Body of pancreas (tissue), 4 donors: Measurements from ENCODE around the gene SMIM35.

Experiments
- POLR2A ChIP-seq, 3 donors: fragments of 450-650 bp; IDR thresholded peaks; one replicate each; pipeline ENCODE4 v1.6.1; 2016; ENCODE audit warnings: antibody characterized with exemption in 3 of 3, mild to moderate bottlenecking in 2 of 3
- TF ChIP-seq, protein P1 (sequence below), 7 experiments: fragments of 450-650 bp in 4 of 7; fragments of 200-600 bp in 3 of 7; sonication (generic) in 3 of 7; IDR thresholded peaks; one replicate each; pipeline ENCODE4 v1.5.1; 2016 to 2019; ENCODE audit warnings: antibody characterized with exemption in 7 of 7

DNA sequence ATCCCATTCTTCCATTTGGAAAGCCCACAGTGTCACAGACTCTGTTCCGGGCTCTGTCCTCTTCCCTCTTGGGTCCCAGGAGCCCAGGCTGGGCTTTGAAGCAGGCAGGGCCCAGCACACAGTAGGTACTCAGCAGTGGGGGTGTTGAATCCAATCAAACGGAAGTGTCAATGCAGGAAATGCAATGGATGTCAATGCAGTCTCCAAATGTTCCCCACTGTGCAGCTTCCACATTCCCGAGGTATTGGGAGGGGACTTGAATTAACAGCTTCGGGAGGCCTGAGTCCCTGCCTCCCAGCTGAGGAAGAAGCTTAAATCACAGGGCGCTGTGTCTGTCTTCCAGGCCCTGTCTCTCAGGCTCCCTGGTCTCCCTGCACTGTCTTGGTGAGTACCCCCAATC lies 21.8 kb upstream of the SMIM35 start:
- TF ChIP-seq, protein P1, sequence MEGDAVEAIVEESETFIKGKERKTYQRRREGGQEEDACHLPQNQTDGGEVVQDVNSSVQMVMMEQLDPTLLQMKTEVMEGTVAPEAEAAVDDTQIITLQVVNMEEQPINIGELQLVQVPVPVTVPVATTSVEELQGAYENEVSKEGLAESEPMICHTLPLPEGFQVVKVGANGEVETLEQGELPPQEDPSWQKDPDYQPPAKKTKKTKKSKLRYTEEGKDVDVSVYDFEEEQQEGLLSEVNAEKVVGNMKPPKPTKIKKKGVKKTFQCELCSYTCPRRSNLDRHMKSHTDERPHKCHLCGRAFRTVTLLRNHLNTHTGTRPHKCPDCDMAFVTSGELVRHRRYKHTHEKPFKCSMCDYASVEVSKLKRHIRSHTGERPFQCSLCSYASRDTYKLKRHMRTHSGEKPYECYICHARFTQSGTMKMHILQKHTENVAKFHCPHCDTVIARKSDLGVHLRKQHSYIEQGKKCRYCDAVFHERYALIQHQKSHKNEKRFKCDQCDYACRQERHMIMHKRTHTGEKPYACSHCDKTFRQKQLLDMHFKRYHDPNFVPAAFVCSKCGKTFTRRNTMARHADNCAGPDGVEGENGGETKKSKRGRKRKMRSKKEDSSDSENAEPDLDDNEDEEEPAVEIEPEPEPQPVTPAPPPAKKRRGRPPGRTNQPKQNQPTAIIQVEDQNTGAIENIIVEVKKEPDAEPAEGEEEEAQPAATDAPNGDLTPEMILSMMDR (IDR thresholded peaks at IDR 0.05): no peak
- TF ChIP-seq POLR2A (IDR thresholded peaks at IDR 0.05): no peak
